GM19328 (cell line): ENCODE measurements around the gene ATG12.
"Not testable (repeated sequence)": the region's sequence is repeated elsewhere in the genome, so short reads cannot be mapped to it uniquely, and the experiment has no call there.

Experiments
- ATAC-seq: cut with Tn5 transposase; IDR thresholded peaks from one replicate; pipeline ENCODE4 v1.9.1; 2021; ENCODE audit warnings: mild to moderate bottlenecking, moderate library complexity; ENCODE audit not compliant: unreplicated experiment

The ATG12 gene

GRCh38 chr5:115843444-115844130, 2.2 kb upstream of the ATG12 start:
- ATAC-seq = no peak

GRCh38 chr5:115842952-115843351, 1.6 kb upstream of the ATG12 start:
- ATAC-seq = no peak

- ATAC-seq = peak; percentile 31
Observed at GRCh38 chr5:115842089-115842935, 947 bp upstream of the ATG12 start.

- no peak for ATAC-seq
Observed at GRCh38 chr5:115840873-115841272, 492 bp downstream of the ATG12 start.

- ATAC-seq = no peak
Observed at GRCh38 chr5:115838885-115839518, 2.4 kb downstream of the ATG12 start.

GRCh38 chr5:115835481-115835880, 5.9 kb downstream of the ATG12 start:
- ATAC-seq = no peak

- no peak for ATAC-seq
Observed at GRCh38 chr5:115831163-115831768, 10.1 kb downstream of the ATG12 start.

GRCh38 chr5:115829913-115830312, 11.5 kb downstream of the ATG12 start:
- no peak for ATAC-seq

- ATAC-seq = no peak
Observed at GRCh38 chr5:115825948-115826347, 15.4 kb downstream of the ATG12 start.

GRCh38 chr5:115824983-115825382, 16.4 kb downstream of the ATG12 start:
- not testable (repeated sequence) for ATAC-seq

- ATAC-seq = no peak
Observed at GRCh38 chr5:115820846-115821245, 20.5 kb downstream of the ATG12 start.

- no peak for ATAC-seq
Observed at GRCh38 chr5:115818821-115819220, 22.5 kb downstream of the ATG12 start.

- no peak for ATAC-seq
Observed at GRCh38 chr5:115817386-115817785, 24.0 kb downstream of the ATG12 start.

GRCh38 chr5:115816226-115817081, 24.9 kb downstream of the ATG12 start, which contains the start of gene CDO1:
CDO1 (minus strand) TSS chr5:115816659; CDS start chr5:115816397, 262 bp downstream.
- ATAC-seq = no peak

GRCh38 chr5:115815693-115816225, 25.6 kb downstream of the ATG12 start:
- ATAC-seq = no peak

GRCh38 chr5:115815006-115815692, 26.2 kb downstream of the ATG12 start:
- ATAC-seq = no peak

- no peak for ATAC-seq
Observed at GRCh38 chr5:115813719-115814118, 27.6 kb downstream of the ATG12 start.

- no peak for ATAC-seq
Observed at GRCh38 chr5:115812372-115812771, 29.0 kb downstream of the ATG12 start.

GRCh38 chr5:115811406-115811805, 30.0 kb downstream of the ATG12 start:
- ATAC-seq = no peak
